CD14-positive monocyte (primary cell): ENCODE measurements around the gene ECM2. TPM values are rescaled to one million over a fixed set of nuclear protein-coding genes. Genes with fewer than 3 reads are reported as not detected.

Experiments
- DNase-seq, 3 donors: peaks; one replicate each; pipeline ENCODE4 v3.0.0-alpha.2; 2011 to 2022
- H2AFZ ChIP-seq: 2 replicates; pipeline ENCODE4 v1.6.0; 2012; ENCODE audit warnings: mild to moderate bottlenecking, low read depth, low read length, inconsistent platforms; ENCODE audit not compliant: insufficient read depth, poor library complexity, severe bottlenecking
- H3K27ac ChIP-seq, 2 donors: 1 replicate in 1 of 2; 2 replicates in 1 of 2; pipeline ENCODE4 v1.5.1; 2012 to 2013; ENCODE audit warnings: low read length in 2 of 2, control low read depth in 1 of 2, inconsistent platforms in 1 of 2, low read depth in 1 of 2, mild to moderate bottlenecking in 1 of 2
- H3K27me3 ChIP-seq, 2 donors: one replicate each; pipeline versions ENCODE4 v1.6.0 to v1.6.1; 2011 to 2013; ENCODE audit warnings: low read length in 2 of 2; ENCODE audit not compliant: control insufficient read depth in 2 of 2, insufficient read depth in 2 of 2
- H3K36me3 ChIP-seq, 2 donors: replicated peaks in 1 of 2; 1 replicate in 1 of 2; 2 replicates in 1 of 2; pipeline versions ENCODE4 v1.5.1 to v1.6.1; 2012 to 2013; ENCODE audit warnings: low read length in 2 of 2, control low read depth in 1 of 2, inconsistent platforms in 1 of 2, mild to moderate bottlenecking in 1 of 2; ENCODE audit not compliant: insufficient read depth in 2 of 2, control insufficient read depth in 1 of 2
- H3K4me1 ChIP-seq, 2 donors: 1 replicate in 1 of 2; 2 replicates in 1 of 2; pipeline versions ENCODE4 v1.5.1 to v1.6.1; 2012 to 2013; ENCODE audit warnings: low read length in 2 of 2, control low read depth in 1 of 2, inconsistent platforms in 1 of 2, mild to moderate bottlenecking in 1 of 2, moderate library complexity in 1 of 2; ENCODE audit not compliant: insufficient read depth in 2 of 2, control insufficient read depth in 1 of 2
- H3K4me2 ChIP-seq: replicated peaks from 2 replicates; pipeline ENCODE3; 2012; ENCODE audit warnings: low read length, moderate library complexity, mild to moderate bottlenecking; ENCODE audit not compliant: poor library complexity, severe bottlenecking; ENCODE audit errors: extremely low read depth
- H3K4me3 ChIP-seq, 3 experiments: fragments of 200-600 bp in 1 of 3; sonication (generic) in 1 of 3; replicated peaks in 1 of 3; 1 replicate in 2 of 3; 2 replicates in 1 of 3; pipeline ENCODE4 v1.5.1; 2011 to 2013; ENCODE audit warnings: low read length in 3 of 3, mild to moderate bottlenecking in 3 of 3, control low read depth in 2 of 3, low read depth in 2 of 3, inconsistent platforms in 1 of 3, moderate library complexity in 1 of 3
- H3K79me2 ChIP-seq: 2 replicates; pipeline ENCODE4 v1.6.0; 2012; ENCODE audit warnings: mild to moderate bottlenecking, control low read depth, inconsistent platforms, low read length, moderate library complexity; ENCODE audit not compliant: insufficient read depth
- H3K9ac ChIP-seq: 2 replicates; pipeline ENCODE4 v1.6.0; 2017; ENCODE audit warnings: low read length, mild to moderate bottlenecking; ENCODE audit not compliant: insufficient read depth, poor library complexity, severe bottlenecking
- H3K9me3 ChIP-seq, 2 donors: replicated peaks in 1 of 2; 1 replicate in 1 of 2; 2 replicates in 1 of 2; pipeline versions ENCODE4 v1.5.1 to v1.6.1; 2012 to 2013; ENCODE audit warnings: low read length in 2 of 2, control low read depth in 1 of 2; ENCODE audit not compliant: control insufficient read depth in 1 of 2, insufficient read depth in 1 of 2
- H4K20me1 ChIP-seq: 2 replicates; pipeline ENCODE4 v1.6.0; 2012; ENCODE audit warnings: mild to moderate bottlenecking, low read length, control low read depth, moderate library complexity; ENCODE audit not compliant: insufficient read depth
- H3K27ac Mint-ChIP-seq, 7 donors: one replicate each; pipeline ENCODE4 v1.8.0; 2020; ENCODE audit warnings: mild to moderate bottlenecking in 7 of 7, mixed read lengths in 7 of 7, moderate library complexity in 6 of 7, inconsistent platforms in 2 of 7
- H3K27me3 Mint-ChIP-seq, 3 donors: one replicate each; pipeline ENCODE4 v1.8.0; 2021 to 2022; ENCODE audit warnings: low read depth in 3 of 3, mild to moderate bottlenecking in 3 of 3, mixed read lengths in 3 of 3, moderate library complexity in 3 of 3, inconsistent platforms in 1 of 3
- H3K36me3 Mint-ChIP-seq, 2 donors: one replicate each; pipeline ENCODE4 v1.8.0; 2020; ENCODE audit warnings: mixed read lengths in 2 of 2, inconsistent platforms in 1 of 2, mild to moderate bottlenecking in 1 of 2
- H3K4me1 Mint-ChIP-seq: one replicate; pipeline ENCODE4 v1.8.0; 2020; ENCODE audit warnings: mild to moderate bottlenecking, mixed read lengths
- H3K4me3 Mint-ChIP-seq, 2 donors: one replicate each; pipeline ENCODE4 v1.8.0; 2020; ENCODE audit warnings: mild to moderate bottlenecking in 2 of 2, mixed read lengths in 2 of 2, moderate library complexity in 1 of 2
- H3K9me3 Mint-ChIP-seq, 7 donors: one replicate each; pipeline ENCODE4 v1.8.0; 2020 to 2022; ENCODE audit warnings: mixed read lengths in 7 of 7, mild to moderate bottlenecking in 6 of 7, moderate library complexity in 6 of 7, inconsistent platforms in 2 of 7
- WGBS: methylation state at CpG from one replicate; pipeline ENCODE4 v1.1.5; 2013; ENCODE audit warnings: missing lambda C conversion rate; ENCODE audit not compliant: insufficient coverage; 5-methylcytosine and 5-hydroxymethylcytosine counted together
- intact Hi-C, 2 donors: fragments of 100-400 bp; cut with micrococcal nuclease; formaldehyde crosslinking; loops; one replicate each; pipeline versions ENCODE4 v1.15.0 to v1.15.1; 2023
- polyA plus RNA-seq, 3 donors: library from polyadenylated mRNA; depleted of rRNA in 1 of 3; unstranded in 2 of 3; stranded (reverse) in 1 of 3; fragments of 300-500 nt in 2 of 3; fragments of >200 nt in 1 of 3; fragmentation: Illumina TruSeq in 2 of 3; gene quantifications; 1 replicate in 2 of 3; 2 replicates in 1 of 3; pipeline ENCODE4 v1.2.3, GENCODE V29; 2012 to 2021
- TF ChIP-seq, protein P1 (sequence below): fragments of 200-600 bp; IDR thresholded peaks from one replicate; pipeline ENCODE4 v1.8.0; 2022; ENCODE audit warnings: antibody characterized with exemption, mild to moderate bottlenecking

The ECM2 gene
- polyA plus RNA-seq, 3 donors = 0.15 TPM; not detected in 2

DNA sequence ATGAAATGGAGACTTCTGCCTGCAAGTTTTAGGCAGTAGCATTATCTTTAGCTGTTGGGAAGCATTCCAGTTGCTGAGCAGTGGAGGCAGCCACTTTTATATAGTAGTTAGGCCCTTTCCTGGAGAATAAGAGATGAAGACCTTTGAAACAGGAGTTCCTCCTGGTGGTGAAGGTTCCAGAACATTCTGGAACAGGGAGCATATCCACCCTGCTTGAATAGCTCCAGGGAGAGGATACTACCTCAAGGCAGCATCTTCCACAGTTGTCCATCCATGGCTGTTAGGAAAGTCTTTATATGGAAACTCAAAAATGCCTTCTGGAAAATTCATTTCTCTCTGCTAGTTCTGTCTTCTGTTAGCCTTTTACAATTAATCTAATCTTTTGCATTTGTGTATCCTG, 56.4 kb downstream of the ECM2 start:
- H3K79me2 ChIP-seq = no peaks in the 10 kb centered on the region
- no peak overlapping the region for H2AFZ ChIP-seq
- Mint-ChIP-seq H3K4me3 (no peak overlapping the region), H3K36me3 (peaks cover 0 to 3% of the 10 kb centered on the region in 2 donors), H3K27ac (no peak overlapping the region), H3K27me3 (no peaks in the 10 kb centered on the region), H3K4me1 (peaks cover 4% of the 10 kb centered on the region), H3K9me3 (peaks cover 0 to 2% (median 0%) of the 10 kb centered on the region in 7 donors)
- H3K9ac ChIP-seq = no peak overlapping the region
- intact Hi-C loops = no loop called here
- H3K9me3 ChIP-seq = no peaks in the 10 kb centered on the region
- H3K36me3 ChIP-seq = no peaks in the 10 kb centered on the region
- H4K20me1 ChIP-seq = no peaks in the 10 kb centered on the region
- no peak overlapping the region for H3K4me3 ChIP-seq
- no peaks in the 10 kb centered on the region for H3K4me1 ChIP-seq
- TF ChIP-seq, protein P1, sequence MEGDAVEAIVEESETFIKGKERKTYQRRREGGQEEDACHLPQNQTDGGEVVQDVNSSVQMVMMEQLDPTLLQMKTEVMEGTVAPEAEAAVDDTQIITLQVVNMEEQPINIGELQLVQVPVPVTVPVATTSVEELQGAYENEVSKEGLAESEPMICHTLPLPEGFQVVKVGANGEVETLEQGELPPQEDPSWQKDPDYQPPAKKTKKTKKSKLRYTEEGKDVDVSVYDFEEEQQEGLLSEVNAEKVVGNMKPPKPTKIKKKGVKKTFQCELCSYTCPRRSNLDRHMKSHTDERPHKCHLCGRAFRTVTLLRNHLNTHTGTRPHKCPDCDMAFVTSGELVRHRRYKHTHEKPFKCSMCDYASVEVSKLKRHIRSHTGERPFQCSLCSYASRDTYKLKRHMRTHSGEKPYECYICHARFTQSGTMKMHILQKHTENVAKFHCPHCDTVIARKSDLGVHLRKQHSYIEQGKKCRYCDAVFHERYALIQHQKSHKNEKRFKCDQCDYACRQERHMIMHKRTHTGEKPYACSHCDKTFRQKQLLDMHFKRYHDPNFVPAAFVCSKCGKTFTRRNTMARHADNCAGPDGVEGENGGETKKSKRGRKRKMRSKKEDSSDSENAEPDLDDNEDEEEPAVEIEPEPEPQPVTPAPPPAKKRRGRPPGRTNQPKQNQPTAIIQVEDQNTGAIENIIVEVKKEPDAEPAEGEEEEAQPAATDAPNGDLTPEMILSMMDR = no peak
- no peak for DNase-seq
- H3K27ac ChIP-seq = no peak overlapping the region
- H3K27me3 ChIP-seq = no peaks in the 10 kb centered on the region
- no peak overlapping the region for H3K4me2 ChIP-seq

- Mint-ChIP-seq H3K36me3 (peaks cover 0 to 3% of the 10 kb centered on the region in 2 donors), H3K4me1 (peaks cover 4% of the 10 kb centered on the region), H3K9me3 (peaks cover 0 to 2% (median 0%) of the 10 kb centered on the region in 7 donors), H3K27me3 (no peaks in the 10 kb centered on the region), H3K4me3 (no peak overlapping the region), H3K27ac (no peak overlapping the region)
- Histone ChIP-seq H3K9ac (no peak overlapping the region), H3K4me3 (no peak overlapping the region), H3K79me2 (no peaks in the 10 kb centered on the region), H3K4me1 (no peaks in the 10 kb centered on the region), H4K20me1 (no peaks in the 10 kb centered on the region), H3K36me3 (no peaks in the 10 kb centered on the region), H3K9me3 (no peaks in the 10 kb centered on the region), H2AFZ (no peak overlapping the region), H3K27me3 (no peaks in the 10 kb centered on the region), H3K27ac (no peak overlapping the region), H3K4me2 (no peak overlapping the region)
- TF ChIP-seq, protein P1 = no peak
- intact Hi-C loops = no loop called here
- 83% methylated on average over 6 of the region's 7 CpGs for WGBS
- no peak for DNase-seq
Measured at GRCh38 chr9:92478783-92479182, 57.0 kb downstream of the ECM2 start.
